ENCODE data around the gene GPA33. TPM values are rescaled to one million over a fixed set of nuclear protein-coding genes. Genes with fewer than 3 reads are reported as not detected.
A peak's percentile ranks its signal among the peaks of the same experiment; 100 is the strongest.

Gene GPA33
- total and polyA plus RNA-seq, 2 donors (not counting 1 experiment from before 2014, with no cell fraction given): not detected

DNA sequence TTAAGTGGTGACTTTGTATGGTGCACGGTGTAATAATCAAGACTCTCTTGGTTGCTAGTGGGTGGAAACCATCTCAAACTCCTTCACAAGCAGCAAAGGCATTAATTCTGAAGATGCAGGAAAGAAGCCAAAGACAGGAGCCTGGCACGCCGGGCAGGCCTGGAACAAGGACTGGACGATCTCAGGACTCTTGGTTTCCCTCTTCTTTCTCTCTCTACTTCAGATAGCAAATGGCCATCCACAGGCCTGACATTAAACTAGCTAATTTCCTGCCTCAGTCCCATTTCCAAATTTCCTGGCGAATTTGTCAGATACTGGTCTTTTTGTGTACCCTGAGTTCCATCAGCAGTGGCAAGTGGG, 31.9 kb upstream of the GPA33 start:
- no peak overlapping the region for H2AFZ ChIP-seq (ENCODE audit: low read length)
- DNase-seq (ENCODE audit: low read depth in 2 of 2): no peak
- no peak overlapping the region for H3K9ac ChIP-seq (ENCODE audit: insufficient read depth, low read length)
- H3K4me3 ChIP-seq (replicated peaks in 1 of 4; ENCODE audit: control extremely low read depth in 1 of 4, insufficient read depth in 1 of 4, low read depth in 3 of 4, low read length in 4 of 4): no peak overlapping the region
- H3K4me2 ChIP-seq (ENCODE audit: extremely low read depth, insufficient read depth, low read length): no peak overlapping the region
- H4K20me1 ChIP-seq (ENCODE audit: control insufficient read depth, extremely low read depth, insufficient read depth, low read length): no peaks in the 10 kb centered on the region
- H3K27me3 ChIP-seq (ENCODE audit: control insufficient read depth, insufficient read depth, low read length): no peaks in the 10 kb centered on the region
- no peak for TF ChIP-seq EZH2 (IDR thresholded peaks at IDR 0.05; ENCODE audit: low read length, missing control alignments)
- TF ChIP-seq, protein P1, sequence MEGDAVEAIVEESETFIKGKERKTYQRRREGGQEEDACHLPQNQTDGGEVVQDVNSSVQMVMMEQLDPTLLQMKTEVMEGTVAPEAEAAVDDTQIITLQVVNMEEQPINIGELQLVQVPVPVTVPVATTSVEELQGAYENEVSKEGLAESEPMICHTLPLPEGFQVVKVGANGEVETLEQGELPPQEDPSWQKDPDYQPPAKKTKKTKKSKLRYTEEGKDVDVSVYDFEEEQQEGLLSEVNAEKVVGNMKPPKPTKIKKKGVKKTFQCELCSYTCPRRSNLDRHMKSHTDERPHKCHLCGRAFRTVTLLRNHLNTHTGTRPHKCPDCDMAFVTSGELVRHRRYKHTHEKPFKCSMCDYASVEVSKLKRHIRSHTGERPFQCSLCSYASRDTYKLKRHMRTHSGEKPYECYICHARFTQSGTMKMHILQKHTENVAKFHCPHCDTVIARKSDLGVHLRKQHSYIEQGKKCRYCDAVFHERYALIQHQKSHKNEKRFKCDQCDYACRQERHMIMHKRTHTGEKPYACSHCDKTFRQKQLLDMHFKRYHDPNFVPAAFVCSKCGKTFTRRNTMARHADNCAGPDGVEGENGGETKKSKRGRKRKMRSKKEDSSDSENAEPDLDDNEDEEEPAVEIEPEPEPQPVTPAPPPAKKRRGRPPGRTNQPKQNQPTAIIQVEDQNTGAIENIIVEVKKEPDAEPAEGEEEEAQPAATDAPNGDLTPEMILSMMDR (conservative IDR thresholded peaks at IDR 0.05 in 1 of 2, IDR thresholded peaks at IDR 0.05 in 1 of 2; ENCODE audit: low read depth in 1 of 2, low read length in 2 of 2): no peak
- H3K36me3 ChIP-seq (ENCODE audit: control insufficient read depth, insufficient read depth, low read length): no peaks in the 10 kb centered on the region
- H3K4me1 ChIP-seq (ENCODE audit: control insufficient read depth, extremely low read depth, insufficient read depth, low read length): no peaks in the 10 kb centered on the region
- no peaks in the 10 kb centered on the region for H3K79me2 ChIP-seq (ENCODE audit: control insufficient read depth, insufficient read depth, low read length)
- no peaks in the 10 kb centered on the region for H3K9me3 ChIP-seq (ENCODE audit: control insufficient read depth, insufficient read depth, low read depth, low read length)
- no peak overlapping the region for H3K27ac ChIP-seq (ENCODE audit: insufficient read depth, low read length)

DNA sequence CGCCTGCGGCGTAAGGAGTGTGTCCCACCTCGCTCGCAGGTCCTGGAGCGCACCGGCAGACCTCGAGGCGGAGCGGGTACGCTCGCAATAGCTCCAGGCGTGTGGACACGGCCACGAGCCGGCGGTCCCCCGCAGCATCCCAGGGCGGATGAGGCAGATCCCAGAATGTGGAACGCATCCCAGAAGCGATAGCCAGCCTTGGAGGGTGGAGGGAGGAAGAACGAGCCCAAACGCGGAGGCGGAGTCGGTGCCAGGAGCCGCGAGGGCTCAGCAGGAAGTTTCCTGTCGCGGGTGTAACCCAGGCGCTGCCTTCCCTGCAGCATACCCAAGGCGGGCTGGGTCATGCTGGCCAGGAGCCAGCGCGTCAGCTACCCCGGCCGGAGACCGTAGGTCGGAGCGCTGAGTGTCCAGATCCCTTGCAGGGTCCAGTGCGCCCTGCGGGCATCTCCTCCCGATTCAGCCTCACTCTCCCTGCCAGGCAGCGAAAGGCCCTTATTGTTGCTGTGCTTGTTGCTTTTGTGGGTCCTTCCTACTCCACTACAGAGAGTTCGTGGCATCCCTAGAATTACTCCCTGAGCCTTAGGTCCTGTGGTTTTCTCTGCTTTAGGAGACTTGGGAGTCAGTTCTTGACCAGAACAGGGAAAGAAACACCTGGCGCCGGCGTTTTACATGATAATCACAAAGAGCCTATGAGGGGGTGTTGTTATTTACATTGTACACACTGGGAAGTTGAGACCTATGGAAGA, 31.4 kb upstream of the GPA33 start:
- H3K4me2 ChIP-seq (ENCODE audit: extremely low read depth, insufficient read depth, low read length): peak overlapping the region; percentile 58
- no peaks in the 10 kb centered on the region for H3K4me1 ChIP-seq (ENCODE audit: control insufficient read depth, extremely low read depth, insufficient read depth, low read length)

DNA sequence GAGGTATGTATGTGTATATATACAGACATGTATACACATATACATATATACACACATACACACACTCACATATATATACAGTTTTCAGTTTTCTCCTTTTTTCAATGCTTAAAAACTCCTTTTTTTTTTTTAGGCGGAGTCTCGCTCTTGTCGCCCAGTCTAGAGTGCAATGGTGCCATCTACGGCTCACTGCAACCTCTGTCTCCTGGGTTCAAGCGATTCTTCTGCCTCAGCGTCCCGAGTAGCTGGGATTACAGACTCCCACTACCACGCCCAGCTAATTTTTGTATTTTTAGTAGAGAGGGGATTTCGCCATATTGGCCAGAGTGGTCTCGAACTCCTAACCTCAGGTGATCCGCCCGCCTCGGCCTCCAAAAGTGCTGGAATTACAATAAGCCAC, 30.7 kb upstream of the GPA33 start:
- H3K4me2 ChIP-seq (ENCODE audit: extremely low read depth, insufficient read depth, low read length): no peak overlapping the region

More for the DNA sequence above, 31.4 kb upstream of the GPA33 start:
- TF ChIP-seq, protein P1 (conservative IDR thresholded peaks at IDR 0.05 in 1 of 2, IDR thresholded peaks at IDR 0.05 in 1 of 2; ENCODE audit: low read depth in 1 of 2, low read length in 2 of 2): no peak
- no peak for TF ChIP-seq EZH2 (IDR thresholded peaks at IDR 0.05; ENCODE audit: low read length, missing control alignments)
- Histone ChIP-seq H3K9me3 (ENCODE audit: control insufficient read depth, insufficient read depth, low read depth, low read length) (no peaks in the 10 kb centered on the region), H3K79me2 (ENCODE audit: control insufficient read depth, insufficient read depth, low read length) (no peaks in the 10 kb centered on the region), H3K36me3 (ENCODE audit: control insufficient read depth, insufficient read depth, low read length) (no peaks in the 10 kb centered on the region), H3K27me3 (ENCODE audit: control insufficient read depth, insufficient read depth, low read length) (no peaks in the 10 kb centered on the region), H3K27ac (ENCODE audit: insufficient read depth, low read length) (no peak overlapping the region), H3K9ac (ENCODE audit: insufficient read depth, low read length) (no peak overlapping the region), H3K4me3 (replicated peaks in 1 of 4; ENCODE audit: control extremely low read depth in 1 of 4, insufficient read depth in 1 of 4, low read depth in 3 of 4, low read length in 4 of 4) (peak overlapping the region in 2 of 4 experiments; percentile 7 to 35), H4K20me1 (ENCODE audit: control insufficient read depth, extremely low read depth, insufficient read depth, low read length) (no peaks in the 10 kb centered on the region), H2AFZ (ENCODE audit: low read length) (peak overlapping the region; percentile 64)
- DNase-seq (ENCODE audit: low read depth in 2 of 2): peak; percentile 19 to 50

More for the DNA sequence above, 30.7 kb upstream of the GPA33 start:
- Histone ChIP-seq H3K79me2 (ENCODE audit: control insufficient read depth, insufficient read depth, low read length) (no peaks in the 10 kb centered on the region), H2AFZ (ENCODE audit: low read length) (no peak overlapping the region), H3K36me3 (ENCODE audit: control insufficient read depth, insufficient read depth, low read length) (no peaks in the 10 kb centered on the region), H4K20me1 (ENCODE audit: control insufficient read depth, extremely low read depth, insufficient read depth, low read length) (no peaks in the 10 kb centered on the region), H3K27ac (ENCODE audit: insufficient read depth, low read length) (no peak overlapping the region), H3K27me3 (ENCODE audit: control insufficient read depth, insufficient read depth, low read length) (no peaks in the 10 kb centered on the region), H3K4me3 (replicated peaks in 1 of 4; ENCODE audit: control extremely low read depth in 1 of 4, insufficient read depth in 1 of 4, low read depth in 3 of 4, low read length in 4 of 4) (peak overlapping the region in 1 of 4 experiments; percentile 35), H3K9ac (ENCODE audit: insufficient read depth, low read length) (no peak overlapping the region), H3K4me1 (ENCODE audit: control insufficient read depth, extremely low read depth, insufficient read depth, low read length) (no peaks in the 10 kb centered on the region), H3K9me3 (ENCODE audit: control insufficient read depth, insufficient read depth, low read depth, low read length) (no peaks in the 10 kb centered on the region)
- DNase-seq (ENCODE audit: low read depth in 2 of 2): no peak
- no peak for TF ChIP-seq EZH2 (IDR thresholded peaks at IDR 0.05; ENCODE audit: low read length, missing control alignments)
- TF ChIP-seq, protein P1 (conservative IDR thresholded peaks at IDR 0.05 in 1 of 2, IDR thresholded peaks at IDR 0.05 in 1 of 2; ENCODE audit: low read depth in 1 of 2, low read length in 2 of 2): no peak
